Activated naive CD8-positive, alpha-beta T cell treated with anti-CD3 and anti-CD28 coated beads for 36 hours (primary cell): ENCODE results near the gene PPTC7. TPM values are rescaled to one million over a fixed set of nuclear protein-coding genes. Genes with fewer than 3 reads are reported as not detected.
A peak's percentile ranks its signal among the peaks of the same experiment; 100 is the strongest.
"Not testable (repeated sequence)": the region's sequence is repeated elsewhere in the genome, so short reads cannot be mapped to it uniquely, and the experiment has no call there.

Experiments used
- DNase-seq: peaks from one replicate; pipeline ENCODE4 v3.0.0; 2021
- H3K27ac Mint-ChIP-seq: one replicate; pipeline ENCODE4 v1.8.0; 2022; ENCODE audit warnings: mild to moderate bottlenecking, moderate library complexity, mixed read lengths
- H3K27me3 Mint-ChIP-seq: one replicate; pipeline ENCODE4 v1.8.0; 2022; ENCODE audit warnings: mild to moderate bottlenecking, mixed read lengths
- H3K36me3 Mint-ChIP-seq: one replicate; pipeline ENCODE4 v1.8.0; 2021; ENCODE audit warnings: mild to moderate bottlenecking, mixed read lengths
- H3K4me1 Mint-ChIP-seq: one replicate; pipeline ENCODE4 v1.8.0; 2021; ENCODE audit warnings: mixed read lengths
- H3K4me3 Mint-ChIP-seq: one replicate; pipeline ENCODE4 v1.8.0; 2022; ENCODE audit warnings: mild to moderate bottlenecking, moderate library complexity, mixed read lengths
- H3K9me3 Mint-ChIP-seq: one replicate; pipeline ENCODE4 v1.8.0; 2022; ENCODE audit warnings: mixed read lengths
- total RNA-seq, 2 experiments: library from RNA; stranded (reverse); gene quantifications; one replicate each; pipeline ENCODE4 v1.2.3, GENCODE V29; 2021

The PPTC7 gene
- total RNA-seq, 2 experiments from 2014 or later, result 46.2 to 48.3 TPM

DNA sequence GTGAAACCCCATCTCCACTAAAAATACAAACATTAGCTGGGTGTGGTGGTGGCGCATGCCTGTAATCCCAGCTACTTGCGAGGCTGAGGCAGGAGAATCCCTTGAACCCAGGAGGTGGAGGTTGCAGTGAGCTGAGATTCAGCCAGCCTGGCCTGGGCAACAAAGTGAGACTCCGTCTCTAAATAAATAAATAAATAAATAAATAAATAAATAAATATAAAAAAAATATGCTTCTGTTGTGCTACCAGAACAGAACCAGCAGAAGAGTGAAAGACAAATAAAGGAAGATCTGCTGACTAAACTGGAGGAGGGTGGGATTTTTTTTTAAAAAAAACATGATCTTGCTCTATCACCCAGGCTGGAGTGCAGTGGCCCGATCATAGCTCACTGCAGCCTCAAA lies 9.8 kb upstream of the PPTC7 start:
- not testable (repeated sequence) for DNase-seq, H3K27ac Mint-ChIP-seq, H3K9me3 Mint-ChIP-seq, H3K36me3 Mint-ChIP-seq, H3K4me3 Mint-ChIP-seq, H3K27me3 Mint-ChIP-seq
- H3K4me1 Mint-ChIP-seq, result peaks cover 17% of the 10 kb centered on the region

DNA sequence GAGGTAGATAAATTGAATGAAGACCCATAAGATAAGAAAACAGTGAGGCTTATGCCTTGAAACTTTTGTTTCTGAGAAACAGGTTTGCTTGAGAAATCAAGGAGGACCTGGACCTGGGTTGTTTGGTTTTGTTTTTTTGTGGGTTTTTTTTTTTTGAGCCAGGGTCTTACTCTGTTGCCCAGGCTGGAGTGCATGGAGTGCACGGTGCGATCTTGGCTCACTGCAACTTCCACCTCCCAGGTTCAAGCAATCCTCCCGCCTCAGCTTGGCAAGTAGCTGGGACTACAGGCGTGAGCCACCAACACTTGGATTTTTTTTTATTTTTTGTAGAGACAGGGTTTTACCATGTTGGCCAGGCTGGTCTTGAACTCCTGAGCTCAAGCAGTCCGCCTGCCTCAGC lies 9.0 kb upstream of the PPTC7 start:
- no peaks in the 10 kb centered on the region for H3K27me3 Mint-ChIP-seq
- H3K36me3 Mint-ChIP-seq, result no peaks in the 10 kb centered on the region
- H3K27ac Mint-ChIP-seq, result no peak overlapping the region

DNA sequence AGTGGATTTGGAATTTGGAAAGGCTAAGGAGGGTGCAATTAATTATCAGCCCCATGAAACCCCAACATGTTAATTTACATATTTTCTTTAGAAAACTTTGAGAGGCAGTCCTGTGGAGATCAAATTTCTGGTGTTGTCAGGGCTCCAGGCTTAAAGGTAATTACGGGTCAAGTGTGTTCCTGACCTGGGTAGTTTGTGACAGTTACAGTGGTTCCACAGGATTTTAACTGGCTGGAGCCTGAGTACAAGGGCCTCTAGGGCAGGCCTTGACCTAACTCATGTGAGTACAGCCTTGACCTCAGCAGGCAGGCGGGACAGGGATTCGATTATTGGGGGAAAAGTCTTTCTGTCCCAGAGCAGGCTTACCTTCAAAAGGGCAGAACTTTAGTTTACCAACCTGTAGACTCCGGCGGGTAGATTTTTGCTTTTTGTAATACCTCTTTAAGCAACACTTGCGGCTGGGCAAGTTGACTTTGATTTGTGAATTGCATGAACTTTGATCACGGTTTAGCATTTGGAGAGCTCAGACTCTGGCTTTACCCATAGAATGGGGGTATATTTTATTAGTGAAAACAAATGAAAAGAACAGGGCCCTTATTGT lies 8.4 kb upstream of the PPTC7 start:
- H3K4me3 Mint-ChIP-seq, result no peak overlapping the region
- H3K9me3 Mint-ChIP-seq, result no peaks in the 10 kb centered on the region
- no peak for DNase-seq
- H3K27me3 Mint-ChIP-seq, result no peaks in the 10 kb centered on the region
- H3K4me1 Mint-ChIP-seq, result peaks cover 17% of the 10 kb centered on the region
- H3K27ac Mint-ChIP-seq, result peak overlapping the region; percentile 62
- no peaks in the 10 kb centered on the region for H3K36me3 Mint-ChIP-seq

More for the DNA sequence above, 9.0 kb upstream of the PPTC7 start:
- H3K4me1 Mint-ChIP-seq, result peaks cover 17% of the 10 kb centered on the region
- no peak for DNase-seq
- H3K9me3 Mint-ChIP-seq, result no peaks in the 10 kb centered on the region
- no peak overlapping the region for H3K4me3 Mint-ChIP-seq

DNA sequence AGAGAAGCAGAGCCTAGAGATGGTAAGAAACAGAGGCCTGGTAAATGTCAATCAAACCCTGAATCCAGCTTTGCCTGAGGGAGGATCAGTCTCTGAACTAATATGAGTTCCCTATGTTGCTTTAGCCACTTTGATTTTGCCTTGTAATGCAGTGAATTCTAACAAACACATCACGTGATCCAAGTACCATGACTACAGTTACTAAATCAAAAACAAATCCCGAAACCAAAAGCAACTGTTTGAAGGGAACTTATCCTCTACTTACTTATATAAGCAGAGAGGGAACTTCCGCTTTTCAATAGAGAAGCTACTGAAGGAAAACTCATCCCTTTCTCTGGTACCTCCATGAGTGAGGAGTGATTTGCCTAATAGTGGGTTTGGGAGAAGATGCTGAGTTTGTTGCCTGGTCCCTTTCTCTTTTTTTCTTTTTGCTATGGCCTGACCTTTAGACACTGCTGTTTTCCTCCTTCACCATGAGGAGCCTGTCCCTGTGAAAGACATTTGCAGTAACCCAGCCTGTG lies 7.7 kb upstream of the PPTC7 start:
- no peaks in the 10 kb centered on the region for H3K9me3 Mint-ChIP-seq
- H3K27ac Mint-ChIP-seq, result peak overlapping the region; percentile 62
- H3K4me1 Mint-ChIP-seq, result peaks cover 19% of the 10 kb centered on the region
- peak overlapping the region; percentile 3 for H3K4me3 Mint-ChIP-seq
- DNase-seq, result no peak
- H3K27me3 Mint-ChIP-seq, result no peaks in the 10 kb centered on the region
- H3K36me3 Mint-ChIP-seq, result no peaks in the 10 kb centered on the region

DNA sequence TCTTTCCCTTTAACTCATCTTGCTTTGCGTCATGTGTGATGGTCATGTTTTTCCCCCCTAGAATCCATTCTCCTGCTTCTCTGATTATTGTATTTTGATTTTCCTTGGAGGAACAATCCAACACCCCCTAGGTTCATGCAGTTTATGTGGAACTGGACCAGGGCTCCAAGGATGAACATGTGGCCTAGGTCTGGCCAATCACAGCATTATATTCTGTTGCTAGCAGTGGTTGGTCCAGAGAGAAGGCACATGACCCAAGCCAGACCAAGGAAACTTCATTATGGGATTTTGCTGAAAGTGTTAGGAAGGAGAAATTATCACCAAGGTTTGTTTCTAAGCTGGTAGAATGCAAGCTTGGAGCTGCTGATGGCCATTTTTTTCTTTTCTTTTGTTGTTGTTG lies 6.9 kb upstream of the PPTC7 start:
- DNase-seq, result no peak
- Mint-ChIP-seq H3K27ac (peak overlapping the region; percentile 62), H3K4me1 (peaks cover 27% of the 10 kb centered on the region), H3K27me3 (no peaks in the 10 kb centered on the region), H3K36me3 (no peaks in the 10 kb centered on the region), H3K4me3 (no peak overlapping the region), H3K9me3 (no peaks in the 10 kb centered on the region)

DNA sequence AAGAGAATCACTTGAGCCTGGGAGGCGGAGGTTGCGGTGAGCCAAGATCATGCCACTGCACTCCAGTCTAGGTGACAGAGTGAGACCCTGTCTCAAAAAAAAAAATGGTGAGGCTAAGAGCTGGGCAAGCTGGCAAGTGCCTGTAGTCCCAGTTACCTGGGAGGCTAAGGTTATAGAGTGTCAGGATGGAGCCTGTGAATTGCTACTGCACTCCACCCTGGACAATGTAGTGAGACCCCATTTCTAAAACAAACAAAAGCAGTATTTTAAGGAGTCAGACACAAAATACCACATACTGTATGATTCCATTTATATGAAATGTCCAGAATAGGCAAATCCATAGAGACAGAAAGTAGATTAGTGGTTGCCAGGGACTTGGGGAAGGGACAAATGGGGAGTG lies 4.0 kb upstream of the PPTC7 start:
- not testable (repeated sequence) for H3K27me3 Mint-ChIP-seq, H3K27ac Mint-ChIP-seq, H3K4me3 Mint-ChIP-seq, H3K9me3 Mint-ChIP-seq, DNase-seq, H3K36me3 Mint-ChIP-seq
- H3K4me1 Mint-ChIP-seq, result peaks cover 45% of the 10 kb centered on the region

DNA sequence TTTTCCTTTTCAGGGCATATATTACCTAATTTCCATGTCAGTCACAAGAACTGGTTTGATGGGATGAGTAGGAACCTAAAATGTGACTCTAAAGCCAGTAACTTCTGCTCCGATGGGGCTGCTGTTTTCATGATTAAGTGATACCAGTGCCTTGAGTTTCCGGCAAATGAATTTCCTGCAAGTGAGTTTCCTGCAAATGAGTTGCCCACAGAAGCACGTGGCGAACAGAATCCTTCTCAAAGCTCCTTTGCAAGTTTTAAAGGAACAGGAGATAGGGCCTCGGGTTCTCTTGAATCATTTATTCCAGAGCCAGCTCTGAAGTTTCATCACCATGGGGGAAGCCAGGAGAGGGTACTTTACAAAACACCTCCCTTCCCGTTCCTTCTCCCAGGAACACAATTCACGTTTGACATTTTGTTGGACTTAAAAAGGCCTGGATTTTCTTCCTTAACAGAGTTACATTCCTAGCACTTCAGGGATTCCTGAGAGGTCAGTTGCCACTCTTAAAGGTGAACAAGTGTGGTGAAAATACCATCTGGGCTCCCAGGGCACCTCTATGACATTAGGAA lies 2.2 kb upstream of the PPTC7 start:
- peak; percentile 33 for DNase-seq
- Mint-ChIP-seq H3K9me3 (no peaks in the 10 kb centered on the region), H3K4me3 (peak overlapping the region; percentile 73), H3K27ac (peak overlapping the region; percentile 94), H3K36me3 (peaks cover 19% of the 10 kb centered on the region), H3K4me1 (peaks cover 44% of the 10 kb centered on the region), H3K27me3 (no peaks in the 10 kb centered on the region)

DNA sequence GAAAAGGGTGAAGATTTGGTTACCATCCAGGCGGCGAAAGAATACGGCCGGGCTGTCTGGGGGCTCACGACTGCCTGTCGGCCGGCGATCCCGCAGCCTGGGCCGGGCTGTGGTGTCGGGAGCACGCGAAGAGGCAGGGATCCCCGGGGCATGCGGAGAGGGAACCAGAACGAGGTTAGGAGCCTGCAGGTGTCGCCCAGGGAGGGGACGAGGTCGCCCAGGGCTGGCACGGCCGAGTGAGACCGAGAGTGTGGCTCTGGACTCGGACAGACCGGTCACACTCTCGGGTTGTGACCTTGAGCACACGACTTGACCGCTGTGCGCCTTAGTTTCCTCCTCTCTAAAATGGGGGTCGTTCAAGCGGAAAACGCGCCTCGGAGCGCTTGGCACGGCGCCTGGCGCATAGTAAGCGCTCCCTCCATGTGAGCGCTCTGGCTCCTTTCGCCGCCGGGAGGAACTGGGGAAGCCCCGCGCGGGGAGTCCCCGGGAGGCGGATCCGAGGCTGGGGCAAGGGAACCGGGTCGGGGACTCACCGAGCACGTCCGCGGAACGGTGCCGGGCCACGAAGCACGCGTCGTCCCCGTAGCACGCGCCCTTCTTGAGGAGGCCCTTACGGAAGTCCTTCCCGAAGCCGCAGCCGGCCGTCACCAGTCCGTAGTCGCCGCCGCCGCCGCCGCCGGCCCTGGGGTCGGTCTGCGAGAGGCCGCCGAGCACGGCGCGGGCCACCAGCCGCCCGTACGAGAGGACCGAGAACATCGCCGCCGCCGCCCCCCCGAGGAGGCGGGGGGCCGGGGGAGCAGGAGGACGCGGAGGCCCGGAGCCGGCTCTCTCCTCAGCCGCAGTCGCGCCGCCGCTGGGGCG lies 612 bp downstream of the PPTC7 start:
- Mint-ChIP-seq H3K4me3 (peak overlapping the region; percentile 97), H3K36me3 (peaks cover 37% of the 10 kb centered on the region), H3K9me3 (no peaks in the 10 kb centered on the region), H3K27ac (peak overlapping the region; percentile 97), H3K4me1 (peaks cover 68% of the 10 kb centered on the region), H3K27me3 (no peaks in the 10 kb centered on the region)
- peak; percentile 81 for DNase-seq

DNA sequence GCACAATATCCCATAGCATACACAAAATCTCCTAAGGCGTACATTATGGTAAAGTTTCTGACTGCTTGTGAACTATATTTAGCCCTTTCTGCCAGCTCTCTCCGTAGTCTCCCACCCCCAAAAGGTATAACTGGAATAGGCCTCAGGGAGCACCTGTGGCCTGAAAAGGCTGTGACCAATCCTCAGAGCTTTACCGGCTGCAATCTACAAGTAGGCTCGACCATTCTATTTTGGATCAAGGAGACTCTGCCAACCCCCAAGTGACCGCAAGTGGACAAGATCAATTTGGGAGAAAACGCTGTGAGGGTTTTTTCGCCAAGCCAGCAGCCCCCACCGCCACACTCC lies 1.2 kb downstream of the PPTC7 start:
- H3K36me3 Mint-ChIP-seq, result peaks cover 37% of the 10 kb centered on the region
- peaks cover 71% of the 10 kb centered on the region for H3K4me1 Mint-ChIP-seq
- no peaks in the 10 kb centered on the region for H3K27me3 Mint-ChIP-seq
- DNase-seq, result no peak
- peak overlapping the region; percentile 97 for H3K4me3 Mint-ChIP-seq
- no peaks in the 10 kb centered on the region for H3K9me3 Mint-ChIP-seq
- H3K27ac Mint-ChIP-seq, result peak overlapping the region; percentile 97

DNA sequence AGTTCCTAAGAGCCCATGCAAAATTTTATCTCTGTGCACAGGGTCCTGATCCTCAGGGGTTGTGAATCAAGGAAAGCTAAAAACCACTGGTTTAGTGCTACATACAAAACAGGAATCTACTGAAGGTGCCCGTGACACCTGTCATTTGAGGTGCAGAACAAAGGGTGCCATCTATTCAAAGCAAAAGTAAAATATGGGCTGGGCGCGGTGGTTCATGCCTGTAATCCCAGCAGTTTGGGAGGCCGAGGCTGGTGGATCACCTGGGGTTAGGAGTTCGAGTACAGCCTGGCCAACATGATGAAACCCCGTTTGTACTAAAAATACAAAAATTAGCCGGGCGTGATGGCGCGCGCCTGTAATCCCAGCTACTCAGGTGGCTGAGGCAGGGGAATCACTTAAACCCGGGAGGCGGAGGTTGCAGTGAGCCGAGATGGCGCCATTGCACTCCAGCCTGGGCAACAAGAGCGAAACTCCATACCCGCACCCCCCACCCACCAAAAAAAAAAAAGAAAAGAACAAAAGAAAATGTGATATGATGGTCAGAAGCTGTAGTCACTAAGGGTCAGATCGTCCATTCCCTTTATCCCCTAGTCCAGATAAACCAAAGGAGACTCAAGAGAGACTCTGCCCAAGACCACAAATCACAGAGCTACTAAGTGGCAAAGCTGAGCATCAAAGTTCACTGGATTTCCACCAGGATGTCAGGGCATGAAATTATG lies 3.4 kb downstream of the PPTC7 start:
- H3K4me3 Mint-ChIP-seq, result peak overlapping the region; percentile 97
- no peaks in the 10 kb centered on the region for H3K27me3 Mint-ChIP-seq
- H3K9me3 Mint-ChIP-seq, result no peaks in the 10 kb centered on the region
- H3K27ac Mint-ChIP-seq, result peak overlapping the region; percentile 97
- peaks cover 43% of the 10 kb centered on the region for H3K36me3 Mint-ChIP-seq
- no peak for DNase-seq
- peaks cover 76% of the 10 kb centered on the region for H3K4me1 Mint-ChIP-seq

DNA sequence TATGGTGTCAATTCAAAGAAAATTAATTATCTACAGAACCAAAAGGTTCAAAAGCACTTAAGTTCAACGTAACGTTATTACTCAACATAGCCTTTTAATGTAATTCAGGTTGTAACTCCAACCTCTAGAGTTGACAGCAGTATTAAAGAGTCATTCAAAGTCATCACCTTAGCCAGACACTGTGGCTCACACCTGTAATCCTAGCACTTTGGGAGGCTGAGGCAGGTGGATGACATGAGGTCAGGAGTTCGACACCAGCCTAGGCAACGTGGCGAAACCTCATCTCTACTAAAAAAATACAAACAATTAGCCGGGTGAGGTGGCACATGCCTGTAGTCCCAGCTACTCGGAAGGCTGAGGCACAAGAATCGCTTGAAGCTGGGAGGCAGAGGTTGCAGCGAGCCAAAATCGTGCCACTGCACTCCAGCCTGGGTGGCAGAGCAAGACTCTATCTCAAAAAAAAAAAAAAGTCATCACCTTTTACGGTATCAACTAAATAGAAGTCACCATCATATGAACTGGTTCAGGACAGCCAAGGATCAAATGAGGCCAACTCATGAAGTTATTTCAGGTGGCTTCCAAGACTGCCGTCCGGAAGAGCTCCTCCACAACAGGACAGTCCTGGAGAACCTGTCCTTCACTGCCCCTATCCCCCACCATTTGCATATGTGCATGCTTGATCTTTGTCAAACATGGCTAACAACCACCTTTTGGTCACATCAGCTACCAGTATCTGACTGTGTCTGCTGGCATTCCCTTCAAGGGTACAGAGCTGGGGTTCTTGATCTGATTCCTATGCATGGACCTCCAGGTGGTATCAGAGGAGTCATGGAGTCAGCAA lies 4.2 kb downstream of the PPTC7 start:
- peaks cover 44% of the 10 kb centered on the region for H3K36me3 Mint-ChIP-seq
- H3K4me1 Mint-ChIP-seq, result peaks cover 73% of the 10 kb centered on the region
- H3K9me3 Mint-ChIP-seq, result no peaks in the 10 kb centered on the region
- no peaks in the 10 kb centered on the region for H3K27me3 Mint-ChIP-seq
- peak overlapping the region; percentile 97 for H3K27ac Mint-ChIP-seq
- no peak for DNase-seq
- H3K4me3 Mint-ChIP-seq, result peak overlapping the region; percentile 97

DNA sequence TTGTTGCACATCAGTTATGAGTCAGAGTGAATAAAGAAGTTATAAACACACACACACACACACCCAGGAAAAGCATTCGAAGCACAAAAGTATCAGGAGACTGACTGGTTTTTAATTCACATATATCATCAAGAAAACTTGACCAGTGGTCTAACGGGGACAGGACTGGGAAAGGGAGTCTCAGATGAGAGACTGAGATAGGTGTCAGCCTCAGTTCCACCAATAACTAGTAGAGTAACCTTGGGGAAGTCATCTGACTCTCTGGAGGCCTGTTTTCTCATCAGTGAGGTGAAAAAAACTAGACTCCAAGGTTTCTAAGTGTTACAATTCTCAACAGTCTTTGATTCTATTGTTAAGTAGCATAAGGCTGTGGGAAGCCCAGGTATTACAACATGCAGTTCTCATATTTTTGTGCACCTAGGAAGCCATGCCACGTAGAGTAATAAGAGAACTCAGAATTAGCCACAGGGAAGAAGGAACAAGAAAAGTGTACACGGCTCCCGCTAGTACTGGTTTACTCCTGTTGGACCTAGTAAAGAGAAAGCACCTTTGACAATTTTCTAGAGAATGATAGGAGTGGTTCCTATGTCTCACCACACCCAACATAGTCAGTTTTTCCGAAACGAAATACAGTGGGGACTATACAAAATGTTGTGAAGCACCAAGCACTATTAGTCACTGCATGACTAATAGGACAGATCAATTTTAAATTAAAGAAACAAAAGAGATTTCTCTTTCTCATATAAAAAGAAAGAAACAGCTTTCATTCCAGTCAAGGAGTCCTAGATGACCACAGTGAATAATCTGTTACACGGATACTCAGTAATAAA lies 5.0 kb downstream of the PPTC7 start:
- peak; percentile 51 for DNase-seq

DNA sequence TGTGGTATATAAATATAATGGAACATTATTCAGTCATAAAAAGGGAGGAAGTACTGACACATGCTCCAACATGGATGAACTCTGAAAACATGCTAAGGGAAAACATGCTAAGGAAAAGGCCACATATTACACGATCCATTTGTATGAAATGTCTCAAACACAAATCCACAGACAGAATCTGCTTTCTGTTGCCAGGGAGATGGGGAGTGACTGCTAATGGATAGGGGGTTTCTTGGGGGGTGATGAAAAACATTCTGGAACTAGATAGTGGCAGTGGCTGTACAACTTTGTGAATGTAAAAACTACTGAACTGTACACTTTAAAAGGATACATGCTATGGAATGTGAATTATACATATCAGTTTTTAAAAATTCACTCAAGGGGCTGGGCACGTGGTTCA lies 6.6 kb downstream of the PPTC7 start:
- H3K27ac Mint-ChIP-seq, result peak overlapping the region; percentile 97
- no peaks in the 10 kb centered on the region for H3K27me3 Mint-ChIP-seq
- H3K4me3 Mint-ChIP-seq, result peak overlapping the region; percentile 65
- peaks cover 71% of the 10 kb centered on the region for H3K4me1 Mint-ChIP-seq
- peaks cover 3% of the 10 kb centered on the region for H3K9me3 Mint-ChIP-seq
- DNase-seq, result no peak
- H3K36me3 Mint-ChIP-seq, result peaks cover 57% of the 10 kb centered on the region

More for the DNA sequence above, 5.0 kb downstream of the PPTC7 start:
- Mint-ChIP-seq H3K36me3 (peaks cover 51% of the 10 kb centered on the region), H3K4me1 (peaks cover 67% of the 10 kb centered on the region), H3K9me3 (no peaks in the 10 kb centered on the region), H3K4me3 (peak overlapping the region; percentile 97), H3K27ac (peak overlapping the region; percentile 97), H3K27me3 (no peaks in the 10 kb centered on the region)
